Neutrophil (primary cell): ENCODE data around the gene TSPAN9.

Experiments used
- H3K27ac ChIP-seq: fragments of 200-600 bp; sonication (generic); 2 replicates; pipeline ENCODE4 v1.5.1; 2016; ENCODE audit warnings: mild to moderate bottlenecking, moderate library complexity
- H3K27me3 ChIP-seq: fragments of 200-600 bp; sonication (generic); 2 replicates; pipeline ENCODE4 v1.6.0; 2016; ENCODE audit warnings: mild to moderate bottlenecking
- H3K36me3 ChIP-seq: fragments of 200-600 bp; sonication (generic); 2 replicates; pipeline ENCODE4 v1.5.1; 2017
- H3K4me1 ChIP-seq, 2 experiments: fragments of 200-600 bp in 1 of 2; sonication (generic) in 1 of 2; 1 replicate in 1 of 2; 2 replicates in 1 of 2; pipeline versions ENCODE4 v1.5.1 to v1.6.1; 2013 to 2016; ENCODE audit warnings: low read depth in 1 of 2, low read length in 1 of 2, mild to moderate bottlenecking in 1 of 2, moderate library complexity in 1 of 2; ENCODE audit not compliant: control insufficient read depth in 1 of 2, insufficient read depth in 1 of 2
- H3K4me3 ChIP-seq, 2 experiments: fragments of 200-600 bp in 1 of 2; sonication (generic) in 1 of 2; 1 replicate in 1 of 2; 2 replicates in 1 of 2; pipeline ENCODE4 v1.5.1; 2013 to 2016; ENCODE audit warnings: low read depth in 1 of 2, low read length in 1 of 2, mild to moderate bottlenecking in 1 of 2, moderate library complexity in 1 of 2
- H3K9me3 ChIP-seq: fragments of 200-600 bp; sonication (generic); 2 replicates; pipeline ENCODE4 v1.5.1; 2016
- CTCF ChIP-seq: fragments of 200-600 bp; sonication (generic); IDR thresholded peaks from 2 replicates; pipeline ENCODE4 v1.5.1; 2016; ENCODE audit warnings: antibody characterized with exemption

The TSPAN9 gene

GRCh38 chr12:3326156-3326849, 249.1 kb downstream of the TSPAN9 start:
- no peaks in the 10 kb centered on the region for H3K36me3 ChIP-seq
- H3K4me3 ChIP-seq = no peak overlapping the region
- no peak overlapping the region for H3K27ac ChIP-seq
- no peaks in the 10 kb centered on the region for H3K9me3 ChIP-seq
- no peak for TF ChIP-seq CTCF
- no peaks in the 10 kb centered on the region for H3K4me1 ChIP-seq
- H3K27me3 ChIP-seq = peaks cover 5% of the 10 kb centered on the region

- no peaks in the 10 kb centered on the region for H3K4me1 ChIP-seq
- no peak for TF ChIP-seq CTCF
- no peak overlapping the region for H3K4me3 ChIP-seq
- no peaks in the 10 kb centered on the region for H3K9me3 ChIP-seq
- no peak overlapping the region for H3K27ac ChIP-seq
- H3K27me3 ChIP-seq = peaks cover 5% of the 10 kb centered on the region
- H3K36me3 ChIP-seq = no peaks in the 10 kb centered on the region
These were observed 249.9 kb downstream of the TSPAN9 start for GRCh38 chr12:3326850-3327780.

- H3K4me1 ChIP-seq = no peaks in the 10 kb centered on the region
- TF ChIP-seq CTCF = no peak
- H3K9me3 ChIP-seq = no peaks in the 10 kb centered on the region
- H3K4me3 ChIP-seq = no peak overlapping the region
- peaks cover 5% of the 10 kb centered on the region for H3K27me3 ChIP-seq
- H3K27ac ChIP-seq = no peak overlapping the region
- H3K36me3 ChIP-seq = no peaks in the 10 kb centered on the region
These were observed 250.9 kb downstream of the TSPAN9 start for GRCh38 chr12:3328081-3328480.

GRCh38 chr12:3328571-3328970, 251.4 kb downstream of the TSPAN9 start:
- Histone ChIP-seq H3K9me3 (no peaks in the 10 kb centered on the region), H3K27ac (no peak overlapping the region), H3K4me1 (no peaks in the 10 kb centered on the region), H3K4me3 (no peak overlapping the region), H3K36me3 (no peaks in the 10 kb centered on the region), H3K27me3 (peaks cover 5% of the 10 kb centered on the region)
- TF ChIP-seq CTCF = no peak

GRCh38 chr12:3329361-3329760, 252.2 kb downstream of the TSPAN9 start:
- H3K4me3 ChIP-seq = no peak overlapping the region
- peaks cover 3% of the 10 kb centered on the region for H3K27me3 ChIP-seq
- H3K27ac ChIP-seq = no peak overlapping the region
- H3K9me3 ChIP-seq = no peaks in the 10 kb centered on the region
- H3K36me3 ChIP-seq = no peaks in the 10 kb centered on the region
- TF ChIP-seq CTCF = no peak
- no peaks in the 10 kb centered on the region for H3K4me1 ChIP-seq
